Activated CD8-positive, alpha-beta T cell treated with anti-CD3 and anti-CD28 coated beads, Interleukin-2, amount 10 ng/mL, durations not matched to agents 7 days and 5 days (primary cell): ENCODE data around the gene ZFP36L1. TPM values are rescaled to one million over a fixed set of nuclear protein-coding genes. Genes with fewer than 3 reads are reported as not detected.

Experiments
- ATAC-seq: fragments of 150-1000 bp; cut with Tn5 transposase; one replicate; pipeline ENCODE4 v1.10.0; 2021; ENCODE audit warnings: moderate library complexity
- CTCF ChIA-PET: fragments of 350-600 bp; sonication (Branson Sonifier 250); formaldehyde crosslinking; loops from one replicate; lab custom pipeline; 2021; ENCODE audit warnings: antibody characterized with exemption; lab: Charles Lee
- POLR2A ChIA-PET: fragments of 350-600 bp; sonication (Branson Sonifier 250); formaldehyde crosslinking; loops from one replicate; lab custom pipeline; 2021; ENCODE audit warnings: antibody characterized with exemption; lab: Charles Lee
- DNase-seq: peaks from one replicate; pipeline ENCODE4 v3.0.0-alpha.2; 2020
- H3K27ac Mint-ChIP-seq: one replicate; pipeline ENCODE4 v1.8.0; 2021; ENCODE audit warnings: mild to moderate bottlenecking, mixed read lengths
- H3K27me3 Mint-ChIP-seq: one replicate; pipeline ENCODE4 v1.8.0; 2021; ENCODE audit warnings: low read depth, mixed read lengths
- H3K36me3 Mint-ChIP-seq: one replicate; pipeline ENCODE4 v1.8.0; 2021; ENCODE audit warnings: low read depth, mixed read lengths
- H3K4me1 Mint-ChIP-seq: one replicate; pipeline ENCODE4 v1.8.0; 2021; ENCODE audit warnings: low read depth, mixed read lengths
- H3K4me3 Mint-ChIP-seq: one replicate; pipeline ENCODE4 v1.8.0; 2021; ENCODE audit warnings: mild to moderate bottlenecking, mixed read lengths
- H3K9me3 Mint-ChIP-seq: one replicate; pipeline ENCODE4 v1.8.0; 2022; ENCODE audit warnings: mixed read lengths; ENCODE audit not compliant: insufficient read depth
- total RNA-seq, 2 experiments: library from RNA; stranded (reverse); gene quantifications; one replicate each; pipeline ENCODE4 v1.2.3, GENCODE V29; 2021

The ZFP36L1 gene
- 10 to 100 TPM; 63.3 to 73.2 TPM for total RNA-seq

- H3K27ac Mint-ChIP-seq, result peak within 1 kb of the TSS; percentile 100
- peak; percentile 96 for DNase-seq
- H3K36me3 Mint-ChIP-seq, result peaks cover 56% of the 10 kb centered on the region
- ATAC-seq, result peak; percentile 39
- peak within 1 kb of the TSS; percentile 87 for H3K4me3 Mint-ChIP-seq
- H3K9me3 Mint-ChIP-seq, result no peaks in the 10 kb centered on the region
- POLR2A ChIA-PET, result interaction anchor here (0.6 to 9.6 kb wide), 18 partner anchors 12 to 788 kb away, joined by 3 to 314 read pairs (median 4); partner anchors contain the start of gene ERH
- H3K27me3 Mint-ChIP-seq, result no peaks in the 10 kb centered on the region
- peaks cover 50% of the 10 kb centered on the region for H3K4me1 Mint-ChIP-seq
- CTCF ChIA-PET, result interaction anchor here (0.6 to 9.4 kb wide), 6 partner anchors 24 to 849 kb away, joined by 3 to 246 read pairs (median 12); no protein-coding TSS in a partner anchor
Measured at GRCh38 chr14:68792979-68793733, at the start of gene ZFP36L1. Gene ZFP36L1, minus strand, starts transcription at chr14:68793067. Its CDS starts 129 bp downstream, at chr14:68792938.

DNA sequence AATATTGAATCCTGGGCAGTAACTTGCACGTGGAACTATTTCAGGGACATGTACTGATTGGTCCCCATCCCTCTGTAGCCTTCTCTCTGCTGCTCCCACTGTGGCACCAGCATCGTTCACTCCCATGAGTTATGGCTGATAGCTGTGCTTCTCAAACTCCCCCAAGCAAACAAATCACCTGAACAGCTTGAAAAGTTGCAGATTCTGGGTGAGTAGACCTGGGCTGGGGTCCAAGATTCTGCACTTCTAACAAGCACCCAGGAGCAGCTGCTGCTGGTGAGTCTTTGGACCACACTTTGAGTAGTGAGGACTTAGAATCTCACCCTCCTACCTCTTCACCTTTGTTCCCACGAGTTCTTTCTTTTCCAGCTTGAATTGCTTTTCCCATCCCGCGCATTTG, 49.4 kb upstream of the ZFP36L1 start:
- Mint-ChIP-seq H3K4me3 (no peak overlapping the region), H3K27ac (no peak overlapping the region), H3K9me3 (no peaks in the 10 kb centered on the region), H3K27me3 (no peaks in the 10 kb centered on the region), H3K4me1 (peaks cover 19% of the 10 kb centered on the region), H3K36me3 (peaks cover under 1% of the 10 kb centered on the region)
- ChIA-PET POLR2A (no interaction called here), CTCF (interaction anchor here (2.5 to 3.5 kb wide), 3 partner anchors 21 to 596 kb away, joined by 10 to 107 read pairs (median 17); no protein-coding TSS in a partner anchor)
- no peak for ATAC-seq
- no peak for DNase-seq

GRCh38 chr14:68841016-68841809, 48.3 kb upstream of the ZFP36L1 start:
- no peaks in the 10 kb centered on the region for H3K27me3 Mint-ChIP-seq
- ATAC-seq (no peak), DNase-seq (no peak)
- CTCF ChIA-PET, result no interaction called here
- H3K4me3 Mint-ChIP-seq, result no peak overlapping the region
- POLR2A ChIA-PET, result no interaction called here
- no peak overlapping the region for H3K27ac Mint-ChIP-seq
- H3K4me1 Mint-ChIP-seq, result peaks cover 19% of the 10 kb centered on the region
- H3K36me3 Mint-ChIP-seq, result peaks cover 4% of the 10 kb centered on the region
- H3K9me3 Mint-ChIP-seq, result peaks cover 4% of the 10 kb centered on the region

- ATAC-seq (no peak), DNase-seq (no peak)
- Mint-ChIP-seq H3K27me3 (no peaks in the 10 kb centered on the region), H3K36me3 (peaks cover 5% of the 10 kb centered on the region), H3K9me3 (peaks cover 8% of the 10 kb centered on the region), H3K4me1 (peaks cover 23% of the 10 kb centered on the region), H3K27ac (no peak overlapping the region), H3K4me3 (no peak overlapping the region)
- ChIA-PET CTCF (no interaction called here), POLR2A (no interaction called here)
Measured at GRCh38 chr14:68840454-68840853, 47.6 kb upstream of the ZFP36L1 start.

DNA sequence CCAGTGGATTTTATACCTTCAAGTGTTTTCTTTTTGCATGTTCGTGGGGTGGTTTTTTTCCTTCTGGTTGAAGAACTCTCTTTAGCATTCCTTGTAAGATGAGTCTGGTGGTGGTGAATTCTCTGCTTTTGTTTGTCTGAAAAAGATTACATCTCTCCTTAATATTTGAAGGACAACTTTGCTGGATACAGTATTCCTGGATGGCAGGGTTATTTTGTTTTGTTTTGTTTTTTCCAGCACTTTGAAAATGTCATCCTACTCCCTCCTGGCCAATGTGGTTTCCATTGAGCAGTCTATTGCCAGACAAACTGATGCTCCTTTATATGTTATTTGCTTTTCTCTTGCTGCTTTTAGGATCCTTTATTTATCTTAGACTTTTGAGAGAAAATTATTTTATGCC, 43.2 kb upstream of the ZFP36L1 start:
- peaks cover 17% of the 10 kb centered on the region for H3K9me3 Mint-ChIP-seq
- peaks cover 11% of the 10 kb centered on the region for H3K4me1 Mint-ChIP-seq
- no peak for DNase-seq
- ATAC-seq, result no peak
- peaks cover 7% of the 10 kb centered on the region for H3K36me3 Mint-ChIP-seq
- ChIA-PET POLR2A (no interaction called here), CTCF (interaction anchor here (1.3 to 1.7 kb wide), 2 partner anchors 8 to 11 kb away, joined by 4 to 10 read pairs; no protein-coding TSS in a partner anchor)
- peaks cover 5% of the 10 kb centered on the region for H3K27me3 Mint-ChIP-seq
- H3K4me3 Mint-ChIP-seq, result no peak overlapping the region
- no peak overlapping the region for H3K27ac Mint-ChIP-seq

GRCh38 chr14:68834816-68835215, 41.9 kb upstream of the ZFP36L1 start:
- ATAC-seq, result no peak
- CTCF ChIA-PET, result interaction anchor here (1.7 kb wide), 1 partner anchor 9 kb away, joined by 10 read pairs; no protein-coding TSS in a partner anchor
- no peak overlapping the region for H3K27ac Mint-ChIP-seq
- peaks cover 7% of the 10 kb centered on the region for H3K36me3 Mint-ChIP-seq
- H3K27me3 Mint-ChIP-seq, result peaks cover 9% of the 10 kb centered on the region
- no peak for DNase-seq
- H3K4me3 Mint-ChIP-seq, result no peak overlapping the region
- POLR2A ChIA-PET, result no interaction called here
- peaks cover 6% of the 10 kb centered on the region for H3K4me1 Mint-ChIP-seq
- H3K9me3 Mint-ChIP-seq, result peaks cover 17% of the 10 kb centered on the region

- DNase-seq (no peak), ATAC-seq (no peak)
- Mint-ChIP-seq H3K4me1 (peaks cover 5% of the 10 kb centered on the region), H3K36me3 (no peaks in the 10 kb centered on the region), H3K27ac (no peak overlapping the region), H3K9me3 (peaks cover 5% of the 10 kb centered on the region), H3K27me3 (peaks cover 9% of the 10 kb centered on the region), H3K4me3 (no peak overlapping the region)
- ChIA-PET POLR2A (interaction anchor here (0.6 to 0.7 kb wide), 2 partner anchors 13 to 596 kb away, joined by 4 read pairs; no protein-coding TSS in a partner anchor), CTCF (interaction anchor here (3.0 to 5.5 kb wide), 2 partner anchors 14 to 16 kb away, joined by 26 to 33 read pairs; no protein-coding TSS in a partner anchor)
Measured at GRCh38 chr14:68828698-68829097, 35.8 kb upstream of the ZFP36L1 start.

DNA sequence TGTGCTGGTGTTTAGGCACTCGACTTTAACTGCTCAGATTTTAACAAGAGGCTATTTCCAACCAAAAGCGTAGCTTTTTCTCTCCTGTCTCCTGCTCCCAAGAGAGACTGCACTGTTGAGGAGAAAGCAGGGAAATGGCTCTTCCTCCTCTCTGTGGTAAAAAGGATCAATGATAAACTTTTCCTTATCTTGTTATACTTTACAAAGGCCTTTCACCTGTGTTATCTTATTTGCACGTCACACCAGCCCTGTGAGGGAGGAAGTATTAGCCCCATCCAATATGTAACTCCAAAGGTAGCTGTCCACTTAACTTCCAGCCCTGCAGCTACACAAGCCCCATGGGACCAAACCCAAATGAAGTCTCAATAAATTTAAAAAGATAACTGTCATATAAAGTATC, 32.9 kb upstream of the ZFP36L1 start:
- no peak overlapping the region for H3K27ac Mint-ChIP-seq
- no peak overlapping the region for H3K4me3 Mint-ChIP-seq
- CTCF ChIA-PET, result interaction anchor here (0.9 to 12.4 kb wide), 8 partner anchors 10 to 561 kb away, joined by 3 to 107 read pairs (median 4); no protein-coding TSS in a partner anchor
- H3K27me3 Mint-ChIP-seq, result peaks cover 5% of the 10 kb centered on the region
- no peaks in the 10 kb centered on the region for H3K36me3 Mint-ChIP-seq
- no peak for ATAC-seq
- no peaks in the 10 kb centered on the region for H3K9me3 Mint-ChIP-seq
- POLR2A ChIA-PET, result no interaction called here
- DNase-seq, result no peak
- peaks cover 25% of the 10 kb centered on the region for H3K4me1 Mint-ChIP-seq

DNA sequence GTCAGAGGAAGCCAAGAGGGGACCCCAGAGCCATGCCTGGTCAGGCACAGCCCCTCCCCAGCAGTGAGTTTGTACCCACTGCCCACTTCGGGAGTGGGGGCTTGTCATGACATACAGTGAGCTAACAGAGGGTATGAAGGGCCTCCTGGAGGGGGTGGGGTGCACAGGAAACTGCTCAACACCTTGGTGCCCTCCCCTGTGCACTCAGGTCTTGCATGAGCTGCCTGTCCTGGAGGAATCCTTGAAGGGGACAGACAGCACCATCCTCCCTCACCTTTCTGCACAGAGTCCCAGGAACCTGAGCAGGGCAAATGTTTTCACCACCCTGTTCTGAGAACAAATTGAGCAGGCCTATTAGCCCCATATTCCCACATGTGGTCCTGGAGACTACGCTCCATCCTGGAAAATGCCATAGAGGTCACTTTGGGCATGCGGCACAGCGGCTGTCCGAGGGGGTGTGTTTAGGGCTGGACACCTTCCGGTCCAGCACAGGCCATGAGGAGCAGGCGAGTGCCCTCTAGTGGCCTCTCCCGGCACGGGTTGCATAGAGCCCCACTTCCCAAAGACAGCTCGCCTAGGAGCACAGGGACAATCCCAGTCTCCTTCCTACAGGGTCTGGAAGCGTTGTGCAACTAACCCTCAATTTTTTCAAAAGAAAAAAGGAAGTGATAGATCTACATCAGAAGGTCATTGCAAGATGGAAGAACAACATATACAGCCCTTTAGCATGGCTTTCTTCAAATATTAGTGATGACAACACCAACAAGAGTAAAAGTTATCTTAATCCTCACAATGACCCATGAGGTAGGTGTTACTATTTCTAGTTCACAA, 31.9 kb upstream of the ZFP36L1 start:
- Mint-ChIP-seq H3K4me1 (peaks cover 35% of the 10 kb centered on the region), H3K9me3 (no peaks in the 10 kb centered on the region), H3K27ac (peak overlapping the region; percentile 25), H3K36me3 (no peaks in the 10 kb centered on the region), H3K4me3 (no peak overlapping the region), H3K27me3 (no peaks in the 10 kb centered on the region)
- ATAC-seq, result no peak
- ChIA-PET POLR2A (interaction anchor here (12.5 kb wide), 1 partner anchor 36 kb away, joined by 314 read pairs; the partner anchor contains the start of gene ZFP36L1), CTCF (interaction anchor here (1.0 to 12.4 kb wide), 6 partner anchors 10 to 560 kb away, joined by 3 to 107 read pairs (median 4); no protein-coding TSS in a partner anchor)
- DNase-seq, result no peak

DNA sequence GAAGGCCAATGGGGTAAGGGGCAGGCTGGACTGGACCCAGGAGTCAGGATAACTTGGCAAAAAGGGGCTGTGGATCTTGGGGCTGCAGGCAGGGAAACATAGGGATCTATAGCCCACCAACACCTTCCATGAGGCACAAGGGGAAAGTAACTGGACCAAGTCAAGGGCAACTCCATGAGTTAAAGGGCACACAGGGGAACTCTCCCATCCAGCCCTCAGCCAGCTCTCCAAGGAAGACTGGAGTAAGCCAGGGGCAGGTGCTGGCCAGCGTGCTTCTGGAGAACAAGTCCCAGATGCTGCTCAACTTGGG, 31.3 kb upstream of the ZFP36L1 start:
- Mint-ChIP-seq H3K27me3 (no peaks in the 10 kb centered on the region), H3K36me3 (no peaks in the 10 kb centered on the region), H3K9me3 (no peaks in the 10 kb centered on the region), H3K4me1 (peaks cover 40% of the 10 kb centered on the region), H3K27ac (peak overlapping the region; percentile 25), H3K4me3 (no peak overlapping the region)
- CTCF ChIA-PET, result interaction anchor here (5.5 to 12.4 kb wide), 2 partner anchors 9 to 19 kb away, joined by 33 to 107 read pairs; no protein-coding TSS in a partner anchor
- POLR2A ChIA-PET, result interaction anchor here (12.5 kb wide), 1 partner anchor 35 kb away, joined by 314 read pairs; the partner anchor contains the start of gene ZFP36L1
- no peak for DNase-seq
- no peak for ATAC-seq
